PC-9 (cell line): Measurements from ENCODE around the gene SLC15A1. TPM values are rescaled to one million over a fixed set of nuclear protein-coding genes. Genes with fewer than 3 reads are reported as not detected.

Source experiments
- BruUV-seq: library from RNA; stranded (reverse); fragments of 400-500 nt; replicated peaks from 2 replicates; lab custom pipeline; 2021; lab: Mats Ljungman, UMichigan
- CTCF ChIA-PET: fragments of 300-600 bp; sonication (Branson Sonifier 250); formaldehyde crosslinking; loops from one replicate; lab custom pipeline; 2022; ENCODE audit warnings: antibody characterized with exemption; lab: Charles Lee
- POLR2A ChIA-PET: fragments of 300-600 bp; sonication (Branson Sonifier 250); formaldehyde crosslinking; loops from one replicate; lab custom pipeline; 2022; ENCODE audit warnings: antibody characterized with exemption; ENCODE audit not compliant: unreplicated experiment; lab: Charles Lee
- DNase-seq, 2 experiments: peaks; one replicate each; pipeline versions ENCODE4 v3.0.0 to v3.0.0-alpha.2; 2015 to 2022; ENCODE audit warnings: mixed read lengths in 1 of 2
- H2AFZ ChIP-seq: fragments of 200-600 bp; sonication (generic); 2 replicates; pipeline ENCODE4 v1.8.1; 2017; ENCODE audit warnings: antibody characterized with exemption
- H3F3A ChIP-seq: fragments of 200-600 bp; sonication (generic); 2 replicates; pipeline ENCODE4 v1.8.1; 2017; ENCODE audit warnings: antibody characterized with exemption, mild to moderate bottlenecking, low read depth; ENCODE audit not compliant: insufficient read depth
- H3K27ac ChIP-seq: fragments of 200-600 bp; sonication (generic); 2 replicates; pipeline ENCODE4 v1.6.1; 2016; ENCODE audit warnings: mixed run types
- H3K27me3 ChIP-seq: fragments of 200-600 bp; sonication (generic); 2 replicates; pipeline ENCODE4 v1.6.1; 2016; ENCODE audit warnings: low read depth, mixed run types; ENCODE audit not compliant: insufficient read depth
- H3K36me3 ChIP-seq: fragments of 200-600 bp; sonication (generic); 2 replicates; pipeline ENCODE4 v1.6.1; 2016; ENCODE audit warnings: low read depth, mixed run types
- H3K4me1 ChIP-seq: fragments of 200-600 bp; sonication (generic); replicated peaks from 2 replicates; pipeline ENCODE4 v1.6.1; 2016; ENCODE audit warnings: mixed run types; ENCODE audit not compliant: insufficient read depth
- H3K4me2 ChIP-seq: fragments of 200-600 bp; sonication (generic); 2 replicates; pipeline ENCODE4 v1.6.1; 2017; ENCODE audit warnings: mixed run types
- H3K4me3 ChIP-seq: fragments of 200-600 bp; sonication (generic); 2 replicates; pipeline ENCODE4 v1.6.1; 2016; ENCODE audit warnings: mixed run types
- H3K79me2 ChIP-seq: fragments of 200-600 bp; sonication (generic); 2 replicates; pipeline ENCODE4 v1.6.1; 2017; ENCODE audit warnings: low read depth, mixed run types
- H3K9me2 ChIP-seq: fragments of 200-600 bp; sonication (generic); 2 replicates; pipeline ENCODE4 v1.8.1; 2017; ENCODE audit warnings: mild to moderate bottlenecking; ENCODE audit not compliant: insufficient read depth
- H3K9me3 ChIP-seq: fragments of 200-600 bp; sonication (generic); 2 replicates; pipeline ENCODE4 v1.8.1; 2016; ENCODE audit warnings: low read depth; ENCODE audit not compliant: insufficient read depth
- H4K20me1 ChIP-seq: fragments of 200-600 bp; sonication (generic); 2 replicates; pipeline ENCODE4 v1.8.1; 2017; ENCODE audit not compliant: insufficient read depth
- CTCF ChIP-seq: fragments of 200-600 bp; sonication (generic); conservative IDR thresholded peaks from 2 replicates; pipeline ENCODE4 v1.6.1; 2017; ENCODE audit warnings: mixed run types, antibody characterized with exemption, mild to moderate bottlenecking, moderate library complexity
- EZH2 ChIP-seq: fragments of 200-600 bp; sonication (generic); IDR thresholded peaks from 2 replicates; pipeline ENCODE4 v1.8.0; 2017; ENCODE audit warnings: antibody characterized with exemption, low read depth
- intact Hi-C: fragments of 100-400 bp; cut with micrococcal nuclease; formaldehyde crosslinking; loops from one replicate; pipeline ENCODE4 v1.10.0; 2022; ENCODE audit not compliant: unreplicated experiment
- total RNA-seq: library from RNA; stranded (reverse); gene quantifications from 2 replicates; pipeline ENCODE4 v1.2.3, GENCODE V29; 2021

SLC15A1 gene
- total RNA-seq, 1 experiment from 2014 or later = 0.55 TPM

- Histone ChIP-seq H3F3A (no peaks in the 10 kb centered on the region), H3K27ac (no peak overlapping the region), H3K4me2 (no peak overlapping the region), H3K27me3 (no peaks in the 10 kb centered on the region), H3K4me1 (no peaks in the 10 kb centered on the region), H3K36me3 (no peaks in the 10 kb centered on the region), H4K20me1 (no peaks in the 10 kb centered on the region), H2AFZ (no peak overlapping the region), H3K79me2 (no peaks in the 10 kb centered on the region), H3K9me3 (no peaks in the 10 kb centered on the region), H3K4me3 (no peak overlapping the region), H3K9me2 (no peaks in the 10 kb centered on the region)
- DNase-seq = no peak
- TF ChIP-seq CTCF (no peak), EZH2 (no peak)
- no TSS peak for BruUV-seq
- ChIA-PET CTCF (no interaction called here), POLR2A (no interaction called here)
- intact Hi-C loops = no loop called here
Measured at GRCh38 chr13:98689347-98689968, 63.0 kb downstream of the SLC15A1 start.

GRCh38 chr13:98688373-98688772 is 64.1 kb downstream of the SLC15A1 start:
- TF ChIP-seq EZH2 (no peak), CTCF (no peak)
- CTCF ChIA-PET = no interaction called here

GRCh38 chr13:98687319-98687718 is 65.2 kb downstream of the SLC15A1 start:
- no TSS peak for BruUV-seq
- intact Hi-C loops = no loop called here
- Histone ChIP-seq H3K79me2 (no peaks in the 10 kb centered on the region), H3K27ac (no peak overlapping the region), H3K9me2 (no peaks in the 10 kb centered on the region), H3K27me3 (no peaks in the 10 kb centered on the region), H4K20me1 (no peaks in the 10 kb centered on the region), H3K4me1 (no peaks in the 10 kb centered on the region), H3K36me3 (no peaks in the 10 kb centered on the region), H3F3A (no peaks in the 10 kb centered on the region), H3K9me3 (no peaks in the 10 kb centered on the region), H2AFZ (no peak overlapping the region), H3K4me2 (no peak overlapping the region), H3K4me3 (no peak overlapping the region)
- ChIA-PET CTCF (no interaction called here), POLR2A (interaction anchor here (0.6 kb wide), 1 partner anchor 257 kb away, joined by 3 read pairs; no protein-coding TSS in a partner anchor)
- no peak for DNase-seq
- TF ChIP-seq CTCF (no peak), EZH2 (no peak)

More at GRCh38 chr13:98688373-98688772, 64.1 kb downstream of the SLC15A1 start:
- intact Hi-C loops = no loop called here
- no TSS peak for BruUV-seq
- no peaks in the 10 kb centered on the region for H3K79me2 ChIP-seq
- no peak overlapping the region for H2AFZ ChIP-seq
- H3K4me3 ChIP-seq = no peak overlapping the region
- no peaks in the 10 kb centered on the region for H4K20me1 ChIP-seq
- no peaks in the 10 kb centered on the region for H3K36me3 ChIP-seq
- POLR2A ChIA-PET = no interaction called here
- H3K9me2 ChIP-seq = no peaks in the 10 kb centered on the region
- H3F3A ChIP-seq = no peaks in the 10 kb centered on the region
- no peaks in the 10 kb centered on the region for H3K4me1 ChIP-seq
- DNase-seq = no peak
- H3K27me3 ChIP-seq = no peaks in the 10 kb centered on the region
- no peak overlapping the region for H3K27ac ChIP-seq
- H3K9me3 ChIP-seq = no peaks in the 10 kb centered on the region
- no peak overlapping the region for H3K4me2 ChIP-seq
